Measurements from ENCODE around the gene ZNF691.
A peak's percentile ranks its signal among the peaks of the same experiment; 100 is the strongest.

The ZNF691 gene

DNA sequence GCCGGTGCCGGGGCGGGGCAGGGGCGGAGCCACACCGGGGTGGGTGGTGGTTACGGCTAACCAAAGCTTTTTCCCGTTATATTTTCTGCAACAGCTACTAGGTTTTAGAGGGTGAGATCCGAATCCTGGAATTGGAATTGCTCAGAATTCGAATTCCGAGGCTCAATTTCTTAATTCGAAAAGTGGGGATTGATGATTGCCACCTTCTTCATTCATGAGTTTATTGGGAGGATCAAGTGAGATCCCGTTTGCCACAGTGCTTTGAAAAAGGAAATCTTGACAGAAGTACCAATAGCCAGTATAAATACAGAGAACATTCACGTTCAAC, 29.0 kb upstream of the ZNF691 start:
- Histone ChIP-seq H3K4me3 (ENCODE audit: low read length) (peak overlapping the region; percentile 60), H3K27me3 (ENCODE audit: control insufficient read depth, insufficient read depth, low read length) (no peaks in the 10 kb centered on the region), H3K36me3 (ENCODE audit: control insufficient read depth, low read depth, low read length) (no peaks in the 10 kb centered on the region), H3K9me3 (ENCODE audit: control insufficient read depth, low read depth, low read length) (no peaks in the 10 kb centered on the region), H3K27ac (ENCODE audit: low read length) (no peak overlapping the region), H3K4me1 (ENCODE audit: control insufficient read depth, low read depth, low read length) (peaks cover 8% of the 10 kb centered on the region), H3K9ac (ENCODE audit: low read length) (peak overlapping the region; percentile 81)

- H3K9ac ChIP-seq (ENCODE audit: low read length) = no peak overlapping the region
- no peaks in the 10 kb centered on the region for H3K9me3 ChIP-seq (ENCODE audit: control insufficient read depth, low read depth, low read length)
- H3K4me3 ChIP-seq (ENCODE audit: low read length) = no peak overlapping the region
- no peaks in the 10 kb centered on the region for H3K27me3 ChIP-seq (ENCODE audit: control insufficient read depth, insufficient read depth, low read length)
- no peaks in the 10 kb centered on the region for H3K36me3 ChIP-seq (ENCODE audit: control insufficient read depth, low read depth, low read length)
- peaks cover 11% of the 10 kb centered on the region for H3K4me1 ChIP-seq (ENCODE audit: control insufficient read depth, low read depth, low read length)
- no peak overlapping the region for H3K27ac ChIP-seq (ENCODE audit: low read length)
These were observed 28.4 kb upstream of the ZNF691 start for GRCh38 chr1:42817976-42818375.

GRCh38 chr1:42820813-42821212, 25.6 kb upstream of the ZNF691 start:
- peaks cover 14% of the 10 kb centered on the region for H3K4me1 ChIP-seq (ENCODE audit: control insufficient read depth, low read depth, low read length)
- no peak overlapping the region for H3K9ac ChIP-seq (ENCODE audit: low read length)
- H3K36me3 ChIP-seq (ENCODE audit: control insufficient read depth, low read depth, low read length) = no peaks in the 10 kb centered on the region
- H3K9me3 ChIP-seq (ENCODE audit: control insufficient read depth, low read depth, low read length) = no peaks in the 10 kb centered on the region
- H3K27me3 ChIP-seq (ENCODE audit: control insufficient read depth, insufficient read depth, low read length) = no peaks in the 10 kb centered on the region
- no peak overlapping the region for H3K27ac ChIP-seq (ENCODE audit: low read length)
- H3K4me3 ChIP-seq (ENCODE audit: low read length) = no peak overlapping the region

- Histone ChIP-seq H3K4me3 (ENCODE audit: low read length) (no peak overlapping the region), H3K9ac (ENCODE audit: low read length) (no peak overlapping the region), H3K27me3 (ENCODE audit: control insufficient read depth, insufficient read depth, low read length) (no peaks in the 10 kb centered on the region), H3K4me1 (ENCODE audit: control insufficient read depth, low read depth, low read length) (peaks cover 7% of the 10 kb centered on the region), H3K36me3 (ENCODE audit: control insufficient read depth, low read depth, low read length) (no peaks in the 10 kb centered on the region), H3K27ac (ENCODE audit: low read length) (no peak overlapping the region), H3K9me3 (ENCODE audit: control insufficient read depth, low read depth, low read length) (no peaks in the 10 kb centered on the region)
These were observed 24.7 kb upstream of the ZNF691 start for GRCh38 chr1:42821690-42822089.

DNA sequence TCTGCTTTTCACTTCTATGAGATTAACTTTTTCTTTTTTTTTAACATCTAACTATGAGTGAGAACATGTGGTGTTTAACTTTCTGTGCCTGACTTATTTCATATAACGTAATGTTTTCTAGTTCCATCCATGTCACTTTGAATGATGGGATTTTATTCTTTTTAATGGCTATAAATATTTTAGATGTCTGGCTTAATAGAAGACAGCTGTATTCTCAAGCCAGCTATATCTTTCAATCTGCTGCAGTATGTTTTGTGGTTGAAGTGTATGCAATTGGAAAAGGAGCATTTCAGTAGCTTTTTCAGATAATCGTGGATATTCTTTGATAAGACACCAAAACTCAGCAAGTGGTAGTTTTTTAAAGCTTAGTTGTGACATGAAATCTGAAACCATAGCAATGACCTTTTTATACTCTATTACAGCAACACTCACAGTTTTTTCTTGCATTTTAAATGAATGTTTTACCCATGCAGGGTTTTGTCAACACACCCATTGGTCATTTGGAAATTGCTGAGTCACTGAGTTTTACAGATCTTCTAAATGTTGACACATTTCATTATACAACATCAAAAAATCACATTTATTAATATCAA, 23.5 kb upstream of the ZNF691 start:
- Histone ChIP-seq H3K4me1 (ENCODE audit: control insufficient read depth, low read depth, low read length) (peaks cover 7% of the 10 kb centered on the region), H3K27me3 (ENCODE audit: control insufficient read depth, insufficient read depth, low read length) (no peaks in the 10 kb centered on the region), H3K9me3 (ENCODE audit: control insufficient read depth, low read depth, low read length) (no peaks in the 10 kb centered on the region), H3K36me3 (ENCODE audit: control insufficient read depth, low read depth, low read length) (no peaks in the 10 kb centered on the region), H3K27ac (ENCODE audit: low read length) (peak overlapping the region; percentile 57), H3K9ac (ENCODE audit: low read length) (peak overlapping the region; percentile 9), H3K4me3 (ENCODE audit: low read length) (no peak overlapping the region)

GRCh38 chr1:42824481-42825035, 21.9 kb upstream of the ZNF691 start:
- no peaks in the 10 kb centered on the region for H3K9me3 ChIP-seq (ENCODE audit: control insufficient read depth, low read depth, low read length)
- H3K36me3 ChIP-seq (ENCODE audit: control insufficient read depth, low read depth, low read length) = no peaks in the 10 kb centered on the region
- H3K4me1 ChIP-seq (ENCODE audit: control insufficient read depth, low read depth, low read length) = peaks cover 7% of the 10 kb centered on the region
- no peaks in the 10 kb centered on the region for H3K27me3 ChIP-seq (ENCODE audit: control insufficient read depth, insufficient read depth, low read length)
- H3K4me3 ChIP-seq (ENCODE audit: low read length) = no peak overlapping the region
- H3K9ac ChIP-seq (ENCODE audit: low read length) = no peak overlapping the region
- H3K27ac ChIP-seq (ENCODE audit: low read length) = no peak overlapping the region

GRCh38 chr1:42825036-42825851, 21.2 kb upstream of the ZNF691 start:
- H3K27ac ChIP-seq (ENCODE audit: low read length) = no peak overlapping the region
- no peaks in the 10 kb centered on the region for H3K36me3 ChIP-seq (ENCODE audit: control insufficient read depth, low read depth, low read length)
- no peaks in the 10 kb centered on the region for H3K9me3 ChIP-seq (ENCODE audit: control insufficient read depth, low read depth, low read length)
- no peak overlapping the region for H3K4me3 ChIP-seq (ENCODE audit: low read length)
- H3K4me1 ChIP-seq (ENCODE audit: control insufficient read depth, low read depth, low read length) = peaks cover 7% of the 10 kb centered on the region
- no peak overlapping the region for H3K9ac ChIP-seq (ENCODE audit: low read length)
- H3K27me3 ChIP-seq (ENCODE audit: control insufficient read depth, insufficient read depth, low read length) = no peaks in the 10 kb centered on the region

GRCh38 chr1:42830631-42831030, 15.8 kb upstream of the ZNF691 start:
- no peaks in the 10 kb centered on the region for H3K36me3 ChIP-seq (ENCODE audit: control insufficient read depth, low read depth, low read length)
- H3K4me3 ChIP-seq (ENCODE audit: low read length) = no peak overlapping the region
- no peak overlapping the region for H3K9ac ChIP-seq (ENCODE audit: low read length)
- H3K4me1 ChIP-seq (ENCODE audit: control insufficient read depth, low read depth, low read length) = no peaks in the 10 kb centered on the region
- no peaks in the 10 kb centered on the region for H3K9me3 ChIP-seq (ENCODE audit: control insufficient read depth, low read depth, low read length)
- H3K27ac ChIP-seq (ENCODE audit: low read length) = no peak overlapping the region
- no peaks in the 10 kb centered on the region for H3K27me3 ChIP-seq (ENCODE audit: control insufficient read depth, insufficient read depth, low read length)

GRCh38 chr1:42831273-42831672, 15.1 kb upstream of the ZNF691 start:
- H3K4me3 ChIP-seq (ENCODE audit: low read length) = no peak overlapping the region
- H3K9me3 ChIP-seq (ENCODE audit: control insufficient read depth, low read depth, low read length) = no peaks in the 10 kb centered on the region
- no peaks in the 10 kb centered on the region for H3K4me1 ChIP-seq (ENCODE audit: control insufficient read depth, low read depth, low read length)
- H3K36me3 ChIP-seq (ENCODE audit: control insufficient read depth, low read depth, low read length) = no peaks in the 10 kb centered on the region
- H3K9ac ChIP-seq (ENCODE audit: low read length) = no peak overlapping the region
- H3K27me3 ChIP-seq (ENCODE audit: control insufficient read depth, insufficient read depth, low read length) = no peaks in the 10 kb centered on the region
- no peak overlapping the region for H3K27ac ChIP-seq (ENCODE audit: low read length)

DNA sequence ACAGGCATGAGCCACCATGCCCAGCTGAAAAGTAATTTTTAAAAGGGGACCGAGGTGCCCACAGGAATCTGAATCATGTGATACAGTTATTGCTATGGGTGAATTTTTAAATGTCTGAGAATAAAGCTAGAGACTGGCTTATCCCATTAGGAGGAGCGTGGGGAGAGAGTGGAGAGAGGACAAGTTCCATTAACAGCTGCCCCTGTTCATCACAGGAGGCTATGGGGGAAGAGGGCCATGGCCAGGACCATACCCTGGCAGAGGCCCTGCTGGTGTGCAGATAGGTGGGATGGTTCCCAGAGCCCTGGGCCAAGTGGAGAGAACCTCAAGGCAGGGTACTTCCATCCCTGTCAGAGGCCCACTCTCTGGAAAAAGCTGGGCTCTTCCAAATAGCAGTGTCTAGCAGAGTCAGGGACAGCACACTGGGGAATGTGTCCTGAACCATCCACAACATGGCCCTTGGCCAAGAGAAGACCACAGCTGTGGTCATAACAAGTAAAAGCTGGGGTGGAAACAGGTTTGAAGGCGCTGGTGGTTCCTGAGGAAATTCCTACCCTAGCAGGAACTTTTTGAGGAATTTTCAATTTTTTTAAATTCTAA, 13.7 kb upstream of the ZNF691 start:
- H3K9me3 ChIP-seq (ENCODE audit: control insufficient read depth, low read depth, low read length) = no peaks in the 10 kb centered on the region
- H3K36me3 ChIP-seq (ENCODE audit: control insufficient read depth, low read depth, low read length) = no peaks in the 10 kb centered on the region
- H3K4me1 ChIP-seq (ENCODE audit: control insufficient read depth, low read depth, low read length) = no peaks in the 10 kb centered on the region
- no peak overlapping the region for H3K4me3 ChIP-seq (ENCODE audit: low read length)
- no peaks in the 10 kb centered on the region for H3K27me3 ChIP-seq (ENCODE audit: control insufficient read depth, insufficient read depth, low read length)
- no peak overlapping the region for H3K27ac ChIP-seq (ENCODE audit: low read length)
- no peak overlapping the region for H3K9ac ChIP-seq (ENCODE audit: low read length)

DNA sequence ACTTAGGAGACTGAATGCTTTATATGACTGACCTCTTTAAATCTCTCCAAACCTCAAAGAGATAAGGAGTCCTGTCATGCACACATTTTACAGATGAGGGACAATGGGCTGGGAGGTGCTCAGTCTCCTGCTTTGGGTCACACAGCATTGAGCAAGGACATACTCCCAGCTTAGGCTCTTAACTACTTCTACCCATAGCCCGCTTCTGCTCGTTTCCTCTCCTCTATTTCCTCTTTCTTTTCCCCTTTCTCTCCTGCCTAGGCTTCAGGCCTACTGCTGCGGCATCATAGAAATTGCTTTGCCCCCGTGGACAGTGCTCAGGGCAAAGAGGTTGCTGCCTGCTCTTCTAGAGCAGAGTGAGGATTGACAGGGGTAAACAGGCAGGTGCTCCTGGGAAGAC, 12.4 kb upstream of the ZNF691 start:
- no peaks in the 10 kb centered on the region for H3K9me3 ChIP-seq (ENCODE audit: control insufficient read depth, low read depth, low read length)
- no peak overlapping the region for H3K4me3 ChIP-seq (ENCODE audit: low read length)
- no peaks in the 10 kb centered on the region for H3K4me1 ChIP-seq (ENCODE audit: control insufficient read depth, low read depth, low read length)
- no peak overlapping the region for H3K27ac ChIP-seq (ENCODE audit: low read length)
- H3K27me3 ChIP-seq (ENCODE audit: control insufficient read depth, insufficient read depth, low read length) = no peaks in the 10 kb centered on the region
- H3K36me3 ChIP-seq (ENCODE audit: control insufficient read depth, low read depth, low read length) = no peaks in the 10 kb centered on the region
- H3K9ac ChIP-seq (ENCODE audit: low read length) = no peak overlapping the region

All from iPS-18a (cell line).